GM18526 (cell line): ENCODE data around the gene HEG1.

Source experiments
- POLR2A ChIP-seq: IDR thresholded peaks from 3 replicates; pipeline ENCODE4 v1.6.1; 2011; ENCODE audit not compliant: insufficient read length; ENCODE audit errors: extremely low read depth

Gene HEG1

DNA sequence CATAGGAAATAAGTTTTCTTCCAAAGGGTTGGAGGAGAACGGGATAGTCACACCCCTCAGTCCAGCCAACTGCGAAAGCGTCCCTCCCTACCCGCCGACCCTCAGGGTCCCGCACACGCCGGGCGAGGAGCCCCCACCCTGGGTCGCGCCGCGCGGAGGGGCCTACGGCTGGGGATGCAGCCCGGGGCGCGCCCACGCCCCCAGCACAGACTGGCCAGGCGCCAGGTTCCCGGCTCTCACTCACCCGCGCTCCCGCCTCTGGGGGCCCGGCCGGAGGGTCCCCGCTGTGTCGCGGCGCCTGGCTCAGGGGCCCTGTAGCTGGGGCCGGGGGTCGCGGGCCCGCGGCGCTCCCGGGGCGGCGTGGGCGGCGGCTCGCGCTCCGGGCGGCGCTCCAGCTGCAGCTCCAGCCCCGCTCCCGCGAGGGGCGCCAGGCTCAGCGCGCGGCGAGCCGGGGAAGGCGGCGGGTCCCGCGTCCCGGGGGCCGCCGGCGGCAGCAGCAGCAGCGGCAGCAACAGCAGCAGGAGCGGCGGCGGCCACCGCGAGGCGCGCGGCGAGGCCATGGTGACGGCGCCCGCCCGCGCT, 375 bp downstream of the HEG1 start:
- TF ChIP-seq POLR2A = no peak

GRCh38 chr3:125054449-125055329, 1.1 kb downstream of the HEG1 start:
- no peak for TF ChIP-seq POLR2A

GRCh38 chr3:125054062-125054448, 1.7 kb downstream of the HEG1 start:
- no peak for TF ChIP-seq POLR2A

- TF ChIP-seq POLR2A = no peak
Observed at GRCh38 chr3:125053304-125053699, 2.5 kb downstream of the HEG1 start.

- TF ChIP-seq POLR2A = no peak
Observed at GRCh38 chr3:125052624-125053303, 3.0 kb downstream of the HEG1 start.

DNA sequence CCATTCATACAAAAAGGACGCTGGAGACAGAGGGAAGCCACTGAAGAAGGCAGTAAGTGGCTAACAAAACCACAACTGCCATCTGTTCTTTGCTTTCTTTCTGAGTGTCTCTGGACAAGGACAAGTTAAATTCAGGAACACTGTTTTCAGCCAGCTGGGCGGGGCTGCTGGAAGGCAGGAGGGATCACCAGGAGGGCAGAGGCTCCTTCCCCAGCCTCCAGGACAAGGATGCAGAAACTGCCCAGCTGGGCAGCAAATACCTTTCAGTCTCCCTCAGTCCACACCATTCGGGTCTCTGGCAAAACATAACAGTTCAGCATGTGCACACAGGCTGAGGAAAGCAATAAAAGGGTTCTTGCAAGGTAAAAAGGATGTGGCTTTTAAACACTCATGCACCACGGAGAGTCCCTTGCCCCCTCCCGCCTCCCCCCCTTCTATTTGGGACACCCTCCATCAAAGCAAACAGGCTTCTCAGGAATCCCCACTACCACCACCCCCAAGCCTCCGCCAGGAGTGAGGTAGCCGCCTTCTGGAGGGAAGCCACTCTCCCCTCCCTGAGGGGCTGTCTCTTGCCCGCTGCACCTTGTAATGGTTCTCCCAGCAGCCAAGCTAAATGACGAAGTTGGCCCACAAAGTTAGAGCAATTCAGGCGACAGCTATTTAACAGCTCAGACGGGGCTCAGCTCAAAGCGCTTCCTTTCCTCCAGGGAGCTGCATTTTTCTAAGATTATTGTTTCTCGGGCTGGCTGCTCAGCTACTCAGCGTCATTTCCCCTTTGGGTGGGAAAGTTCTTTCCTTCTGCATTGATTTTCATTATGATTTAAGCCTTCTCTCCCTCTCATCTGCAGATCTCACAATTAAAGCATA, 3.8 kb downstream of the HEG1 start:
- no peak for TF ChIP-seq POLR2A

DNA sequence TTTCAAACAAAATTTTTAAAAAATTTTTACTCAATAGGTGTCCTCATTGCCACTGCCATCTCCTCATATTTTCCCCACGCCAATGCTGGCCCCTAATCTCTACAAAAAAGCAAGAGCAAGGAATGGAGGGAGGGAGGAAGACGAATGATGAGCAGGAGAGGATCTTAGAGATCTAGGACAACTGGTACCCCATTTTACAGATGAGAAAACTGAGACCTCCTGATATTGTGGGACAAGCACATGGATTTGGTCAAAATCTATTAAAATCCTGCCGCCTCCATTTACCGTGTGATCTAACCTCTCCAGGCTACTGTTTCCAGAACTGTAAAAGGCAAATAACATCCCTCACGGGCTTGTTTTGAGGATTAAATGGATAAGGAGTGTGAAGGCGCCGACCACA, 4.6 kb downstream of the HEG1 start:
- no peak for TF ChIP-seq POLR2A

DNA sequence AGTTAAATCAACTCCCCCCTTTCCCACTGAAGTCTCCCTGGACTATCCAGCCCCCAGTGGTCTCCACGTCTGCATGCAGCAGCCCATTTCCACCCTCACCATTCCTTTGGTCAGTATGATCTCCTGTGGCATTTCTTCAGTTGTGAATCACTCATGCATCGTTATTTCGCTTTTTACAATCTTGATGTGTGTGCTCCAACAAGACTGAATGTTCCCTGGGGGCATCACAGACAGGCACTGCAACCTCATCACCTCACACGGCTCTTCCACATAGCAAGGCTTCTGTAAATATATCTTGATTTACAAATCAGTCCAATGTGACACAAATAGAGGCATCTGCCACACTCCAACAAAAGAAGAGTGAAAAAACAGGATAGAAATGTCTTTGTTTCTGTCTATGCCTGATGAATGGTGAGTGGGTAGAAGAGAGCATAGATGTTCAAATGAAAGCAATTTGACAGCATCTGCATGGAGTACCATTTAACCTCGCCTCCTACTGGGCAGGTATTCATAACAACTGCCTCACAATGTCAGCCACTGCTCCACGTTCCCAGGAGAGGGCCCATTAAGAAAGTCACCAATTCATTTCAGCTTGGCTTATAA, 5.2 kb downstream of the HEG1 start:
- TF ChIP-seq POLR2A = no peak

- TF ChIP-seq POLR2A = no peak
Observed at GRCh38 chr3:125048282-125048681, 7.5 kb downstream of the HEG1 start.

GRCh38 chr3:125045965-125046364, 9.8 kb downstream of the HEG1 start:
- TF ChIP-seq POLR2A = no peak

DNA sequence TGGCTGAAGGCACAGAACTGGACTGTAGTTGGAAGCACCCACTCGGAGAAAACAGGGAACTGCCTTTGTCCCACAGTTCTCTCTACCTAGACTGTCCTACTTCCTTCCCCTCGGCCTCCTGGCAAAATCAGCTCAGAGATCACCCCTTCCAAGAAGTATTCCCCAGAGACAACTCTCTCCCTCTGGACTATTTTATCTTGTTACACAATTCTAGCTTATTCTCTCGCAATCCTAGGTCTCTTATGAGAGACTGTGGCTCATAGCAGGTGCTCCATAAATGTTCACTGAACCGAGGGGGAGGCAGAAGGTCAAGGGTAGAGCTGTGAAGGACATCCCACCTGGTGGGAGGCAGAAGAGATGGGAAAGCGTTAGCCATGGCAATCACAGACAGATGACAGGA, 10.6 kb downstream of the HEG1 start:
- no peak for TF ChIP-seq POLR2A

GRCh38 chr3:125043599-125044151, 12.1 kb downstream of the HEG1 start:
- no peak for TF ChIP-seq POLR2A

DNA sequence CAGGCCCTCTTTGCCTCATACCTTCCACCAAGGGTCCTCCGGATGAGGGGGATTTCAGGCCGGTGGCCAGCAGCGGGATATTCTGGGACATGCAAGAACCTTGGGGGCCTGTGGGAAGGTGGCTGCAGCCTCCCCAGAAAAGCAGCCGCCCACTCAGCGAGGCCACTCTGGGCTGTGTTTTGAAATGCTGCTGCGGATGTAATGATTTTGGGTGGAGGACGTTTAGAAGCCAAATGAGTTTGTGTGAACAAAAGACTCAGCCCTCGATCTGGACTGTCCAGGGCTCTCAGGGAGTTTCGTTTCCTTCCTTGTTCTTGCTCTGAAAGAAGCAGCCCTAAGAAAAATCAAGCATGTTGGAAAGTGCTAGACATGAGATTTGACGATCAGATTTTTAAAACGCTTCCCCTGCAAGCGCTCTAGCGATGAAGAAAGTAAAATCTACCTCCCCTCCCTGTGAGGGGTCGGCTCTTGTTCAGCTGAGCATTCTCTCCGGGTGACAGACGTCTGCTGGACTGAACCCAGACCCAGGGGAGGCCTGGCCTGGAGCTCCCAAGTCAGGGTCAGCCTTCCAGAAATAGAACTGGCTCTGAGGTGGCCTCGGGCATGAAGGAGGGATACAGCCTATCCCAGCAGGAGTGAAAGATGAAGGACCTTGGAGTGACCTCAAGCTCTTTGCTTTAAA, 12.9 kb downstream of the HEG1 start:
- TF ChIP-seq POLR2A = no peak
